Sigmoid colon (tissue), 7 donors: ENCODE measurements around the gene C16orf96. TPM values are rescaled to one million over a fixed set of nuclear protein-coding genes. Genes with fewer than 3 reads are reported as not detected.

ENCODE experiments used
- DNase-seq: peaks from one replicate; pipeline ENCODE4 v3.0.0-alpha.2; 2019
- H3K27ac ChIP-seq, 4 donors: fragments of 200-600 bp; sonication (generic); one replicate each; pipeline ENCODE4 v1.5.1; 2016 to 2019; ENCODE audit warnings: mild to moderate bottlenecking in 1 of 4
- H3K27me3 ChIP-seq, 3 donors: fragments of 200-600 bp; sonication (generic); one replicate each; pipeline ENCODE4 v1.5.1; 2019; ENCODE audit warnings: mild to moderate bottlenecking in 1 of 3
- H3K36me3 ChIP-seq, 4 donors: fragments of 200-600 bp; sonication (generic); one replicate each; pipeline ENCODE4 v1.5.1; 2016 to 2019
- H3K4me1 ChIP-seq, 4 donors: fragments of 200-600 bp; sonication (generic); one replicate each; pipeline ENCODE4 v1.5.1; 2017 to 2019
- H3K4me3 ChIP-seq, 4 donors: fragments of 200-600 bp; sonication (generic); one replicate each; pipeline ENCODE4 v1.5.1; 2017 to 2019; ENCODE audit warnings: mild to moderate bottlenecking in 2 of 4, moderate library complexity in 1 of 4
- H3K9me3 ChIP-seq, 4 donors: fragments of 200-600 bp in 3 of 4; sonication (generic) in 3 of 4; one replicate each; pipeline versions ENCODE4 v1.5.1 to v1.6.1; 2013 to 2019
- CTCF ChIP-seq, 4 experiments: fragments of 450-650 bp in 3 of 4; fragments of 200-600 bp in 1 of 4; IDR thresholded peaks; one replicate each; pipeline ENCODE4 v1.5.1; 2016 to 2019; ENCODE audit warnings: antibody characterized with exemption in 4 of 4, mild to moderate bottlenecking in 3 of 4, moderate library complexity in 2 of 4
- EP300 ChIP-seq, 4 donors: sonication (generic); formaldehyde crosslinking; IDR thresholded peaks; one replicate each; pipeline ENCODE4 v1.6.1; 2017; ENCODE audit warnings: antibody characterized with exemption in 4 of 4
- POLR2A ChIP-seq, 2 donors: fragments of 450-650 bp; IDR thresholded peaks; one replicate each; pipeline ENCODE4 v1.6.1; 2016; ENCODE audit warnings: antibody characterized with exemption in 2 of 2, mild to moderate bottlenecking in 2 of 2, moderate library complexity in 2 of 2
- POLR2AphosphoS5 ChIP-seq, 4 donors: sonication (generic); formaldehyde crosslinking; IDR thresholded peaks; one replicate each; pipeline ENCODE4 v1.6.1; 2017; ENCODE audit warnings: antibody characterized with exemption in 4 of 4
- WGBS, 2 donors: extraction: QIAGEN DNeasy Blood & Tissue Kit; methylation state at CpG; one replicate each; pipeline ENCODE4 v1.1.7; 2013; 5-methylcytosine and 5-hydroxymethylcytosine counted together
- intact Hi-C: fragments of 100-400 bp; cut with DNase I; formaldehyde crosslinking; loops from one replicate; pipeline ENCODE4 v1.15.1; 2023
- polyA plus RNA-seq, 3 donors: library from polyadenylated mRNA; stranded (reverse); fragments of 200-250 nt; gene quantifications; one replicate each; pipeline ENCODE4 v1.2.3, GENCODE V29; 2013
- total RNA-seq, 4 donors: library from RNA; depleted of rRNA; stranded (reverse); fragments of >200 nt; gene quantifications; one replicate each; pipeline ENCODE4 v1.1.0, GENCODE V29; 2016
- donor health status: healthy with polysubstance abuse.
- donor health status: Bipolar disorder and iron deficiency.
- donor health status: healthy.

The C16orf96 gene
- total and polyA plus RNA-seq, 7 donors: under 0.01 to 0.16 (median 0.09) TPM; not detected in 4

- intact Hi-C loops: no loop called here
- no peak for DNase-seq
- Histone ChIP-seq H3K4me1 (peaks cover 0 to 36% (median 16%) of the 10 kb centered on the region in 4 donors), H3K9me3 (no peaks in the 10 kb centered on the region), H3K36me3 (peaks cover 4 to 24% (median 10%) of the 10 kb centered on the region in 4 donors), H3K27ac (no peak overlapping the region), H3K4me3 (no peak overlapping the region), H3K27me3 (peaks cover 0 to 15% (median 0%) of the 10 kb centered on the region in 3 donors)
- WGBS, 2 donors: 79% methylated on average over 15 of the region's 15 CpGs
- no peak for TF ChIP-seq POLR2AphosphoS5 (IDR thresholded peaks at IDR 0.05)
- TF ChIP-seq POLR2A (IDR thresholded peaks at IDR 0.05): no peak
- no peak for TF ChIP-seq CTCF (IDR thresholded peaks at IDR 0.05)
- TF ChIP-seq EP300 (IDR thresholded peaks at IDR 0.05): no peak
These were observed 48.3 kb downstream of the C16orf96 start for GRCh38 chr16:4604401-4604800.

GRCh38 chr16:4606354-4606753, 50.2 kb downstream of the C16orf96 start:
- TF ChIP-seq CTCF (IDR thresholded peaks at IDR 0.05): no peak
- TF ChIP-seq POLR2A (IDR thresholded peaks at IDR 0.05): no peak
- TF ChIP-seq POLR2AphosphoS5 (IDR thresholded peaks at IDR 0.05): peak in 1 of 4 donors; percentile 6
- H3K36me3 ChIP-seq: peaks cover 4 to 28% (median 15%) of the 10 kb centered on the region in 4 donors
- no peak overlapping the region for H3K4me3 ChIP-seq
- peaks cover 0 to 6% (median 0%) of the 10 kb centered on the region in 3 donors for H3K27me3 ChIP-seq
- 44 to 84% methylated on average over 9 of the region's 9 CpGs for WGBS, 2 donors
- intact Hi-C loops: no loop called here
- DNase-seq: no peak
- H3K9me3 ChIP-seq: no peaks in the 10 kb centered on the region
- peaks cover 0 to 49% (median 25%) of the 10 kb centered on the region in 4 donors for H3K4me1 ChIP-seq
- no peak overlapping the region for H3K27ac ChIP-seq

GRCh38 chr16:4607841-4608703, 51.9 kb downstream of the C16orf96 start:
- Histone ChIP-seq H3K9me3 (no peaks in the 10 kb centered on the region), H3K4me3 (no peak overlapping the region), H3K27me3 (no peaks in the 10 kb centered on the region), H3K27ac (no peak overlapping the region), H3K4me1 (peaks cover 0 to 49% (median 32%) of the 10 kb centered on the region in 4 donors), H3K36me3 (peaks cover 4 to 28% (median 15%) of the 10 kb centered on the region in 4 donors)
- TF ChIP-seq EP300 (IDR thresholded peaks at IDR 0.05): no peak
- TF ChIP-seq CTCF (IDR thresholded peaks at IDR 0.05): no peak
- TF ChIP-seq POLR2A (IDR thresholded peaks at IDR 0.05): no peak
- TF ChIP-seq POLR2AphosphoS5 (IDR thresholded peaks at IDR 0.05): no peak
- WGBS, 2 donors: 90 to 94% methylated on average over 22 of the region's 22 CpGs
- intact Hi-C loops: no loop called here
- no peak for DNase-seq

GRCh38 chr16:4608704-4608980, 52.5 kb downstream of the C16orf96 start:
- intact Hi-C loops: no loop called here
- Histone ChIP-seq H3K27ac (no peak overlapping the region), H3K4me3 (no peak overlapping the region), H3K36me3 (peaks cover 4 to 28% (median 15%) of the 10 kb centered on the region in 4 donors), H3K9me3 (no peaks in the 10 kb centered on the region), H3K27me3 (no peaks in the 10 kb centered on the region), H3K4me1 (peaks cover 0 to 49% (median 37%) of the 10 kb centered on the region in 4 donors)
- TF ChIP-seq EP300 (IDR thresholded peaks at IDR 0.05): no peak
- TF ChIP-seq POLR2A (IDR thresholded peaks at IDR 0.05): no peak
- DNase-seq: no peak
- 76 to 89% methylated on average over 8 of the region's 8 CpGs for WGBS, 2 donors

- peaks cover 4 to 28% (median 15%) of the 10 kb centered on the region in 4 donors for H3K36me3 ChIP-seq
- 91 to 93% methylated on average over 45 of the region's 45 CpGs for WGBS, 2 donors
- H3K27me3 ChIP-seq: no peaks in the 10 kb centered on the region
- no peak overlapping the region for H3K4me3 ChIP-seq
- peaks cover 0 to 46% (median 40%) of the 10 kb centered on the region in 4 donors for H3K4me1 ChIP-seq
- no peaks in the 10 kb centered on the region for H3K9me3 ChIP-seq
- no peak for DNase-seq
- intact Hi-C loops: no loop called here
- no peak overlapping the region for H3K27ac ChIP-seq
- no peak for TF ChIP-seq POLR2AphosphoS5 (IDR thresholded peaks at IDR 0.05)
- TF ChIP-seq EP300 (IDR thresholded peaks at IDR 0.05): no peak
- TF ChIP-seq POLR2A (IDR thresholded peaks at IDR 0.05): no peak
- no peak for TF ChIP-seq CTCF (IDR thresholded peaks at IDR 0.05)
These were observed 53.3 kb downstream of the C16orf96 start for GRCh38 chr16:4609200-4610010.
